DOHH2 (cell line): ENCODE results near the gene TMEM269.

Experiments
- CTCF ChIP-seq: fragments of 200-600 bp; sonication (generic); IDR thresholded peaks from one replicate; pipeline ENCODE4 v1.5.1; 2014; ENCODE audit warnings: antibody characterized with exemption, mild to moderate bottlenecking, low read depth, low read length; ENCODE audit not compliant: poor library complexity, severe bottlenecking
- EZH2phosphoT487 ChIP-seq: fragments of 200-600 bp; sonication (generic); IDR thresholded peaks from 2 replicates; pipeline ENCODE4 v1.6.1; 2017; ENCODE audit warnings: borderline replicate concordance, mild to moderate bottlenecking, antibody characterized with exemption, low read length, moderate library complexity, mixed read lengths

GRCh38 chr1:42742141-42742540 lies 42.6 kb upstream of the TMEM269 start:
- TF ChIP-seq CTCF, result no peak
- no peak for TF ChIP-seq EZH2phosphoT487
